AG10803 (cell line): ENCODE results near the gene ESYT3.
A peak's percentile ranks its signal among the peaks of the same experiment; 100 is the strongest.

ENCODE experiments used
- DNase-seq: peaks from one replicate; pipeline ENCODE4 v3.0.0; 2010; ENCODE audit warnings: low read depth
- H3K4me3 ChIP-seq: 2 replicates; pipeline ENCODE4 v1.5.1; 2011; ENCODE audit warnings: mild to moderate bottlenecking, low read length, control low read depth
- CTCF ChIP-seq: conservative IDR thresholded peaks from 2 replicates; pipeline ENCODE4 v1.5.1; 2011; ENCODE audit warnings: mild to moderate bottlenecking, low read length, control low read depth, inconsistent platforms

ESYT3 gene

GRCh38 chr3:138457863-138458735, 23.7 kb downstream of the ESYT3 start:
- DNase-seq: no peak
- no peak for TF ChIP-seq CTCF
- H3K4me3 ChIP-seq: no peak overlapping the region

GRCh38 chr3:138458774-138459499, 24.5 kb downstream of the ESYT3 start:
- no peak overlapping the region for H3K4me3 ChIP-seq
- no peak for DNase-seq
- no peak for TF ChIP-seq CTCF

GRCh38 chr3:138459619-138460535, 25.5 kb downstream of the ESYT3 start:
- H3K4me3 ChIP-seq: no peak overlapping the region
- no peak for DNase-seq
- TF ChIP-seq CTCF: 0 out of 2 replicates have a peak, but pooled peaks have one; percentile 4

- DNase-seq: no peak
- H3K4me3 ChIP-seq: no peak overlapping the region
- no peak for TF ChIP-seq CTCF
Observed at GRCh38 chr3:138460536-138461205, 26.3 kb downstream of the ESYT3 start.

- peak; percentile 48 for DNase-seq
- TF ChIP-seq CTCF: no peak
- no peak overlapping the region for H3K4me3 ChIP-seq
Observed at GRCh38 chr3:138461246-138461645, 26.8 kb downstream of the ESYT3 start.

DNA sequence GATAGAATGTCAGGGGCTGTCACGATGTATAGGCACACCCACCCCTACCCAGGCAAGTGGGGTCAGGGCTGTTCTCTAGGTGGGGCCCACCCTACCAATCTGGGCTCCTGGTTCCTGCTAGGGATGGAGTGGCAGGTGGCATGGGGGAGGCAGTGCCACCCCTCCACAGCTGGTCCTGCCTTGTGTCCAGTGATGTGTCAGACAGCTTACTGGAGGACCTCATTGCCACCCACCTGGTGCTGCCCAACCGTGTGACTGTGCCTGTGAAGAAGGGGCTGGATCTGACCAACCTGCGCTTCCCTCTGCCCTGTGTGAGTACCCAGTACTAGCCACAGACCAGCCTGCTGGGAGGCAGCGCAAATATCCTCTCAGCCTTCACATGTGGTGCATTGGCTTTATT, 27.5 kb downstream of the ESYT3 start:
- no peak for DNase-seq
- TF ChIP-seq CTCF: no peak
- no peak overlapping the region for H3K4me3 ChIP-seq
